ENCODE data around the gene ZBTB34.

DNA sequence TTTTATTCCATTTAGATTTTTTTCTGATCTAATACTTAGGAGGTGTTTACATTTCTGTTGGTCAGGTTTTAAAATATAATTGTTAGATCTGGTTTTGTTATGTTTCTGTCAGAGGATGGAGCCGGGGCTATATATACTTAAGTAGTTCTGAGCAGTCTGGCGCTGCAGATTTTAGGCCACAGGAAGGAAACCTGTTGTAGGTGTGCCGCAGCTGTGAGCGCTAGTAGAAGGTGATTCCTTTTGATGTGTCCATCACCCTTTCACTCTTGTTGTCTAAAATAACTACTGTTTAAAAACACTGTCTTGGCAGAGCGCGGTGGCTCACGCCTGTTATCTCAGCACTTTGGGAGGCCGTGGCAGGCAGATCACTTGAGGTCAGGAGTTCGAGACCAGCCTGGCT, 17.0 kb downstream of the ZBTB34 start:
- no peak for TF ChIP-seq POLR2AphosphoS5 (IDR thresholded peaks at IDR 0.05; ENCODE audit: borderline replicate concordance, low read depth, low read length)
- no peak for TF ChIP-seq FOXP2 (optimal IDR thresholded peaks at IDR 0.05; ENCODE audit: control extremely low read depth, extremely low read length, insufficient read depth)

All from SK-N-MC (cell line).